Hair follicular keratinocyte (primary cell): ENCODE measurements around the gene ZNF616. TPM values are rescaled to one million over a fixed set of nuclear protein-coding genes. Genes with fewer than 3 reads are reported as not detected.

Experiments
- total RNA-seq: library from RNA; depleted of rRNA; stranded (reverse); fragments of >200 nt; gene quantifications from 2 replicates; pipeline ENCODE4 v1.2.3, GENCODE V29; 2015

Gene ZNF616
- 3.7 and 5.3 TPM in 2 replicates for total RNA-seq

DNA sequence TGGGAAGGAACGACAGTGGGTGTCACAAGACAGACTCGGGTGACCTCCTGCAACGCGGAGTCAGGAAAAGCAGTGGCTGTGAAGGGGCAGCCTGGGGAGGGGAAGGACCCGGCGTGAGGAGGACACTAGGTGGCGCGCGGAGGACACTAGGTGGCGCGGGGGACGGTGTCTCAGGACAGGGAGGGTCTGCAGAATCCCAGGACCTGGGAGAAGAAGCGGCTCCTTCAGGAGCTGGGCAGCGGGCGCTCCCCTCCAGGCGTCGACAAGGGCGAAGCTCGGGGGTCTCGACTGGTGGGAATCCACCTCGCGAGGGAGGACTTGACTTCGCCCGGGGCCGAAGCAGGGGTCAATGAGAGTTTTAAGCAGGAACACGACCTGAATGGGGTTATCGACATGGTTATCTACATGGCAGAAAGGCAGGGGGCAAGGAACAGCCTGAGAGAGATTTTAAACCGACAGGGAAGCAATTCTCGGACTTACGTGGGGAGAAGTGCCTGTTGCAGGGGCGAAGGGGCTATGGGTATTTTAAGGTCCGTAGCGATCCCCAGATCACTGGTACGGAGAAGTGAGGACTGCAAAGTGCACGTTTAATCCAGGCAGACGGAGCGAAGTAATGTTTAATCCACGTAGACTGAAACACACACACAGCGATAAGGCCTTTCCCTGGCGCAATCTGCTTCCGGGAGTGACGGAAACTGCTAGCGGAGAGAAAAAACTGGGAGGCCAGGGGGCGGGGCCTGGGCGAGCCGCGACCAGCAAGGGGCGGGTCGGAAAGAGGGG lies at the start of gene ZNF616:
Gene ZNF616, minus strand, starts transcription at position 687 of the 780 bp plus-strand sequence. CDS start 9,426 bp downstream, outside the sequence.

DNA sequence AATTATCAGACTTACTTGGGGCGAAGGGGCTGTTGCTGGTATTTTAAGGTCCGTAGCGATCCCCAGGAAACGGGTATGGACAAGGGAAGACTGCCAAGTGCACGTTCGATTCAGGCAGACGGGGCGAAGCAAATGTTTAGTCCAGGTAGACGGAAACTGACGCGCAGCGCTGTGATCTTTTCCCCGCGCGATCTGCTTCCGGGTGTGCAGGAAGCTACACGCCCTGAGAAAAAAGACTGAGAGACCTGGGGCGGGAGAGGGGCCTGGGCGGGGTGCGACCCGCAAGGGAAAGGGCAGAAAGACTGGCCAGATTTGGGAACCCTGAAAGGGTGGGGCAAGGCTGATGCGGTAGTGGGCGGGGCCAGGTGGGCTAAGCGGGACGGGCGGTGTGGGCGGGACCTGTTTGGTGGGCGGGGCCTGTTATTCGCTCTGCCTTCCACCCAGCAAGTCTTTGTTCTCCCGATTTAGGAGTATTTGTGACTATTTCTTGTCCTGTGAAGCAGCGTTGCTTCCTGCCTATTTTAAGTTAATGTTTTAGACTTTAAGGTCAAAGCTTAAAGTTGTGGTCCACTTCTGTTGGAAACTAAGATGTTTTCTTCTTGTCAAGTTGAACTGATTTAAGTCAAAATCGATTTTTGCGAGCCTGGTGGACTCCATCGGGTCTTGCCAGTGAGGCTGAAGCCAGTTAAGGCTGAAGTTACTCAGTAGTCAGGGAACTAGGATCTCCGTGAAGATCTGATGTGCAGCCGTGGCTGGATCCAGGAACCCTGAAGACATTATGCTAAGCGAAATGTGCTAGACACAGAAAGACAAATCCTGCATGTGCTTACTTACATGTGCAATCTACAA lies 31.8 kb upstream of the ZNF616 start, which contains the start of gene ZNF836:
Gene ZNF836, minus strand, starts transcription at position 301 of the 849 bp plus-strand sequence. CDS start 3,549 bp downstream, outside the sequence.

DNA sequence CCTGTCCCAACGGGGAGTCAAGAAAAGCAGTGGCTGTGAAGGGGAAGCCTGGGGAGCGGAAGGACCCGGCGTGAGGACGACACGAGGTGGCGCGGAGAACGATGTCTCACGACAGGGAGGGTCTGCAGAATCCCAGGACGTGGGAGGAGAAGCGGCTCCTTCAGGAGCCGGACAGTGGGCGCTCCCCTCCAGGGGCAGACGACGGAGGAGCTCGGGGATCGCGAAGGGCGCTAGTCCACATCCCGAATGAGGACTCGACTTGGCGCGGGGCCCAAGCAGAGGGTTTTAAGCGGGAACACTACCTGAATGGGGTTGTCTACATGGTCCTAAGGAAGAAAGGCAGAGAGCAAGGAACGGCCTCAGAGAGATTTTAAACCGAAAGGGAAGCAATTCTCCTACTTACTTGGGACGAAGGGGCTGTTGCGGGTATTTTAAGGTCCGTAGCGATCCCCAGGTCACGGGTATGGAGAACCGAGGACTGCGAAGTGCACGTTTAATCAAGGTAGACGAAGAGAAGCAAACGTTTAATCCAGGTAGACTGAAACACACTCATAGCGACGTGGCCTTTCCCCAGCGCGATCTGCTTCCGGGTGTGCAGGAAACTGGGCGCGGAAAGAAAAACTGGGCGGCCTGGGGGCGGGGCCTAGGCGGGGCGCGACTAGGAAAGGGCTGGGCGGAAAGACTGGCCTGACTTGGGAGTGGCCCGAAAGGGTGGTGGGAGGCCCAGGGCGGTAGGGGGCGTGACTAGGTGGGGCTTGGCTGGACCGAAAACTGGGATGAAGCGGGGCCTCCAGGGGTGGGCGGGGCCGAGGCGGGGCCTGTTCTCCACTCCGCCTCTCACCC lies 44.3 kb downstream of the ZNF616 start, which contains the start of gene ZNF841:
Gene ZNF841, minus strand, starts transcription at position 594 of the 843 bp plus-strand sequence. CDS start 10,964 bp downstream, outside the sequence.

Other genes with a start within 250 kb of the ZNF616 start
- 6.6 and 6.8 TPM in 2 replicates for gene ZNF649, start 234.9 kb downstream of the ZNF616 start, total RNA-seq
- 2.2 and 4.9 TPM in 2 replicates for gene ZNF613, start 212.5 kb downstream of the ZNF616 start, total RNA-seq
- gene ZNF350, start 153.1 kb downstream of the ZNF616 start, total RNA-seq: 2.7 and 5.1 TPM in 2 replicates
- gene ZNF615, start 131.7 kb downstream of the ZNF616 start, total RNA-seq: 2.2 and 2.7 TPM in 2 replicates
- 5.1 and 6.9 TPM in 2 replicates for gene ZNF614, start 111.6 kb downstream of the ZNF616 start, total RNA-seq
- 1.7 and 3.0 TPM in 2 replicates for gene ZNF432, start 91.1 kb downstream of the ZNF616 start, total RNA-seq
- 4.5 and 8.6 TPM in 2 replicates for gene ZNF841, start 44.2 kb downstream of the ZNF616 start, total RNA-seq
- gene ZNF836, start 31.7 kb upstream of the ZNF616 start, total RNA-seq: 3.7 and 5.5 TPM in 2 replicates
- gene PPP2R1A, start 50.1 kb upstream of the ZNF616 start, total RNA-seq: 200 and 210 TPM in 2 replicates
- 3.9 and 6.4 TPM in 2 replicates for gene ZNF766, start 129.6 kb upstream of the ZNF616 start, total RNA-seq
- 3.7 and 4.3 TPM in 2 replicates for gene ZNF480, start 157.2 kb upstream of the ZNF616 start, total RNA-seq
- gene ZNF610, start 196.3 kb upstream of the ZNF616 start, total RNA-seq: 0.70 and 2.6 TPM in 2 replicates
- gene ZNF880, start 230.0 kb upstream of the ZNF616 start, total RNA-seq: 15.7 and 22.9 TPM in 2 replicates